NOMO-1 (cell line): ENCODE measurements around the gene ZMYND15.

Source experiments
- DNase-seq, 2 experiments: peaks; one replicate each; lab custom pipeline; 2025; ENCODE audit not compliant: unreplicated experiment in 2 of 2; lab: John Stamatoyannopoulos, UW

Gene ZMYND15

DNA sequence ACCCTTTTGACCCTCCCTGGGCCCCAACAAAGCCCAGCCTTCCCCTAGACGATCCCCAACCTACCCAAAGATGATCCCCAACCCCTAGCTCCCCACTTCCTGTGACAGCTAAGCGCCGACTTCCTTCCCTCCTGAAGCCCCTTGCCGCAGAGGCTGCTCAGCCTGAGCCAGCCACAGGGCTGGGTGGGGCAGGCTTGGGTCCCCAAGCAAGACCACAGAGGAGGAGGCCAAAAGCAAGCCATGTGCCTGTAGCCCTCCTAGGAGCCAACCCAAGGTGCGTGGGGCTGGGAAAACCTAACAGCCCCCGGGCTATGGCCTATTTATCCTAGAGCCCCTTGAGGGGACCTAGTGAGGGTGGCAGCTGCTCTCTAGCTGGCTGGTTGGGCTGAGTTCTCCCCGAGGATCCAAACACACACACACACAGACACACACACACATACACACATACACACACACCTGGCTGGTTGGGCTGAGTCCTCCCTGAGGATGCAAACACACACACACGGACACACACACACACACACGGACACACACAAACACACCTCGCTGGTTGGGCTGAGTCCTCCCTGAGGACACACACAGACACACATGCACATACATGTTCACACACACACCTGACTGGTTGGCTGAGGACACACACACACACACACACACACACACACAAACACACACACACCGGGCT is 24.4 kb upstream of the ZMYND15 start:
- DNase-seq, result peak in 1 of 2 experiments; percentile 39

DNA sequence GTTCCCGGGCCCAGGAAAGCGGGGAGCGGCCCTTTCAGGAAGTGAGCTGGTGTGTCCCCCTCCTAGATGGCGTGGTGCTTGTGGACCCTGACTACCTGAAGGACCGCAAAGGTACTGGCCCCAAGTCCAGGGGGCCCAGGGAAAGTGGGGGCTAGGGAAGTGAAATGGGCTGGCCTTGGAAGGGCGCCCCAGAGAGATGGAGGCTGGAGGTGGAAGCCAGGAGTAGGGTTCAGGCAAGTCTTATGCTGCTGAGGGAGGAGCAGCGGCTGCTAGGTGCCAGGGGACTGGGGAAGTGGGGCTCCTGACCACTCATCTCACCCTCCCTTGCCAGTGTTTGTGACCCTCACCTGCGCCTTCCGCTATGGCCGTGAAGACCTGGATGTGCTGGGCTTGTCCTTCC is 23.6 kb upstream of the ZMYND15 start:
- DNase-seq, result no peak

DNA sequence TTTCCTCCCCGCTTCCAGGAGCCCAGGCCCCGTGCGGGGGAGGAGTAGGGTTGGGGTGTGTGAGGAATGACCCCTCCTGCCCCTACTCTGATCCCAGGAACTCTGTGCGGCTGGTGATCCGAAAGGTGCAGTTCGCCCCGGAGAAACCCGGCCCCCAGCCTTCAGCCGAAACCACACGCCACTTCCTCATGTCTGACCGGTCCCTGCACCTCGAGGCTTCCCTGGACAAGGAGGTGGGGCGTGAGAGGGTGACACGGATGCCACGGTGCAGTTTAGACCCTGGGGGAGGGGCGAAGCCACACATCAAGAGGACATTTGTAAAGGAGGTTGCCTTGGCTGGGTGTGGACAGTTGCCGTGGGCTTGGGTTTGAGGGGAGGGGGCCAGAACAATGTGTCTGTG is 21.8 kb upstream of the ZMYND15 start:
- DNase-seq, result no peak

DNA sequence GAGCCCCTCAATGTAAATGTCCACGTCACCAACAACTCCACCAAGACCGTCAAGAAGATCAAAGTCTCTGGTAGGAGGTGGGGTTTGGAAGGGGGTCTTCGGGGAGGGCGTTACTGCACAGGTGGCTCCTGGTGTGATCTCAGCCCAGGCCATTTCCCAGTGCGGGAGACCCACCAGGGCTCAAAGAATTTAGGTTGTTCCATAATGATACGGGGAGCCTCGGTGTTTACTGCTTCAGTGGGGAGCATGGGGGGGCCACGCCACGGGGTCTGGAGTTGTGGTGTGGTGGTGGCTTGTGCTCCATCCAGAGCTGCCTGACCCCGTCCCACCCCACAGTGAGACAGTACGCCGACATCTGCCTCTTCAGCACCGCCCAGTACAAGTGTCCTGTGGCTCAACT is 21.4 kb upstream of the ZMYND15 start:
- no peak for DNase-seq

DNA sequence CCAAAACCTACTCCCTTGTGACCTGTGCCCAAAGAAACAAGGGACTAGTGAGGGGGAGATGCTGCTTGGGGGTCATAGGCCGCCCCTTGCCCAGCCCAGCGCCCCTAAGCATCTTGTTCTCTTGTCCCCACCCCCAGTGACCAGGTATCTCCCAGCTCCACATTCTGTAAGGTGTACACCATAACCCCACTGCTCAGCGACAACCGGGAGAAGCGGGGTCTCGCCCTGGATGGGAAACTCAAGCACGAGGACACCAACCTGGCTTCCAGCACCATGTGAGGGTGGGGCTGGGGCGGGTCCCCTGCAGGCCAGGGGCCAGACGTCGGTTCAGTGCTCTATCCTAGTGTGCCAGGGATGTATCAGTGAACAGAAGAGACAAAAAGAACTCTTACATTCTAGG is 20.5 kb upstream of the ZMYND15 start:
- no peak for DNase-seq

DNA sequence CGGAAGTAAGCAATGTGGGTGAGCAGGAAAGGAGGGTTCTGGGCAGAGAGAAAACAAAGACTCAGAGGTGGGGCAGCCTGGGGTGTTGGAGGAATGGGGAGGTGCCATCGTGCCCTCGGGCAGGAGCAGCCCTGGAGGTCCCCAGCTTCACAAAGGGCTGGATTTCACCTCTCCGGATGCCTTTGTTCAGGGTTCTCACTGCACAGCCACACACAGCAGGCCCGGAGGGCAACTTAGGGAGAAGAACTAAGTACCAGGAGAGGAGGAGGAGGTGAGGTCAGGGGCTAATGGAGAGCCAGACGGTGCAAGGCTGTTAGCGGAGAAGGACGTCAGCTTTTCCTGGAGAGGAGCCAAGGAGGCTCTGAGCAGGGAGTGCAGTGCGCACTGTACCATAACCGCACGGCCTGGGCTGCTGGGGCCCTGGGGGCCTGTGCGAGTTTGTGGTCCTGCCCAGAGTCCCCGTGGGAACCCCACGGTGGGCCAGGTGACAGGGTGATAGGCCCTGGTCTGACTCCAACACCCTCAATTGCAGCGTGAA is 19.9 kb upstream of the ZMYND15 start:
- DNase-seq, result no peak

DNA sequence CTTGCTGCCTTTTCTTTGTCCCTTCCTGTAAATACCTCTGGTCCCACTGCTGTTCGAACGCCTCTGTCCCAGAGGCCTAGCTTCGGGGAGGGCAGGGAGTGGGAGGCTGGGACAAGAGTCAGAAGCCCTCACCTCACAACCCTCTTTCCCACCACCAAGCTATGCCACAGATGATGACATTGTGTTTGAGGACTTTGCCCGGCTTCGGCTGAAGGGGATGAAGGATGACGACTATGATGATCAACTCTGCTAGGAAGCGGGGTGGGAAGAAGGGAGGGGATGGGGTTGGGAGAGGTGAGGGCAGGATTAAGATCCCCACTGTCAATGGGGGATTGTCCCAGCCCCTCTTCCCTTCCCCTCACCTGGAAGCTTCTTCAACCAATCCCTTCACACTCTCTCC is 18.8 kb upstream of the ZMYND15 start:
- DNase-seq, result no peak

DNA sequence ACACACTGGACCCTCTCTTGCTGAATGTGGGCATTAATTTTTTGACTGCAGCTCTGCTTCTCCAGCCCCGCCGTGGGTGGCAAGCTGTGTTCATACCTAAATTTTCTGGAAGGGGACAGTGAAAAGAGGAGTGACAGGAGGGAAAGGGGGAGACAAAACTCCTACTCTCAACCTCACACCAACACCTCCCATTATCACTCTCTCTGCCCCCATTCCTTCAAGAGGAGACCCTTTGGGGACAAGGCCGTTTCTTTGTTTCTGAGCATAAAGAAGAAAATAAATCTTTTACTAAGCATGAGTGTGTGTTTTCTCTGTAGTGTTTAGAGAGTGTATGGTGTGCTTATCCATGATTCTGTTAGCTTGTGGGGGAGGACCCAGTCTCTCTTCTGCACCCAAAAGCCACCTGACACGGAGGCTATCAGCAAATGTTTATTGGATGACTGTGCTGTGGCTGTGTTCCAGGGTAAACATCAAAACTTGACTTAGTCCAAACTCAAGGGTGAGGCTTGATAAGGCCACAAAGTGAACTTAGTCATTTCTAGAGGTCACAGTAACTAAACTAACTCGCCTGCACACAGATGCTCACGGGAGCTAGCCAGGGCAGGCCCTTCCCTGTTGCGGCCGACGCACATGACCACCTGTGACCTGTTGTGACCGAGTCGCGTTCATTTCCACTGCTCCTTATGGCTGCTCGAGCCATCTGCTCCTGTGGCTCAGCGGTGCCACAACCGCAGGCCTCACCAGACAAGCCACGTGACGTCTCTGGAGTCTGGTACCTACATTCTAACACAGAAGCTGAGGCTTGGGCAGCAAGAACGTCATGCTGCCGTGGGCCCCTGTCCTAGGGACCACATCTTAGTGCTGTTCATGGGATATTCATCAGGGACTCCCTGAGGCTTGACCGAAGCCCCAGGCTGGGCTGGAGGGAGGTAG is 18.2 kb upstream of the ZMYND15 start:
- no peak for DNase-seq

DNA sequence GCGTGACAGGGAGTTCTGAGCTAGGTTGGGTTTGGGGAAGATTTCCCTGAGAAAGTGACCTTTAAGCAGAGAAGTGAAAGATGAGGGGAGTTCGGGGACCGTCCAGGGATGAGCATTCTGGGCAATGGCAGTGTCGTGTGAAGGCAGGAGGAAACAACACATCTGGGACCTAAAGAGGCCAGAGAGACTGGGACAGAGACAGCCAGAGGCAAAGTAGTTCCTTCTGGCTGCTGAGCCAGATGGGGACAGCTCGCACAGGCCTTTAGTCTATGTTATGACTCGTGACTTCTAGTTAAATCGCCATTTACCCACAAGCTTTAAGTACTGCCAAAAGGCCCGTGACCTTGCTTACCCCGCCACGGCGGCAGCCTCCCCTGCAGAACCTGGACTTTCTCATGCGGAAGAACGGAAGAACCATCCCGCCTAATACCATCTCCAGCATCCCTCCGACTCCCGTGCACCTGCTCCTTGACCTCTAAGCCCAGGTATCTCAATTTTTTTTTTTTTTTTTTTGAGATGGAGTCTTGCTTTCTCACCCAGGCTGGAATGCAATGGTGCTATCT is 16.9 kb upstream of the ZMYND15 start:
- no peak for DNase-seq

DNA sequence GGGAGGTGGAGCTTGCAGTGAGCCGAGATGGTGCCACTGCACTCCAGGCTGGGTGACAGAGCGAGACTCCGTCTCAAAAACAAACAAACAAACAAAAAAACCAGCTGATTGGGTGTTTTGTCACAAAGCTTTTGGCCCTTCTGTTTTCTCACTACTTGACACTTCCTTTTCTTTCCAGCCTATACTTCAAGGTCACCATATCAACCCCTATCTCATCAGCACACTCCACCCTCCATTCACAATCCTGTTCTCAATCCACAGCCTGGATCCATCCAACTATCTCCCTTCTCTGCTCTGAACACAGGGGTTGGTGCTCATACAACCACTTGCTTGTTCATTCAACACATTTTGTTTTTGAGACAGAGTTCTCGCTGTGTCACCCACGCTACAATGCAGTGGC is 15.0 kb upstream of the ZMYND15 start:
- DNase-seq, result no peak

DNA sequence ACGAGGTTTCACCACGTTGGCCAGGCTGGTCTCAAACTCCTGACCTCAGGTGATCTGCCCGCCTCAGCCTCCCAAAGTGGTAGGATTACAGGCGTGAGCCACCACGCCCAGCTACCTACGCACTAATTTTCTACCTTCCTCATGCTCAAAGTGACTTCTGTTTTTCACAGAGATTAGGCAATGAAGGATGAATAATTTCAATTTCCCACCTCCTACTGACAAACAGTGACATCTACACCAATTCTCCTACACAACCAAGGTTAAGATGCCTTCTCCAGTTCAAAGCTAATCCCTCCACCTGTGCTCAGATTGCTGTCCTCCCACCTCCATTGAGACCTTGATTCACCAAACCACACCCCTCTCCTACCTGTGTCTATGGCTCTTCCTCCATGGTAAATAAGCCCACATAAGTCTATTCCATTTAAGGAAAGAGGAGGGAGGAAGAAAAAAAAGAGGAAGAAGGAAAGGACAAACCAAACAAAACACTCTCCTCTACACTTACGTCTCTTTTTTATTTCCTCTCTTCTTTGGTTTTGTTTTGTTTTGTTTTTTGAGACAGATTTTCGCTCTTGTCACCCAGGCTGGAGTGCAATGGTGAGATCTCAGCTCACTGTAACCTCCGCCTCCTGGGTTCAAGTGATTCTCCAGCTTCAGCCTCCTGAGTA is 13.9 kb upstream of the ZMYND15 start:
- DNase-seq, result peak; percentile 44 to 80

DNA sequence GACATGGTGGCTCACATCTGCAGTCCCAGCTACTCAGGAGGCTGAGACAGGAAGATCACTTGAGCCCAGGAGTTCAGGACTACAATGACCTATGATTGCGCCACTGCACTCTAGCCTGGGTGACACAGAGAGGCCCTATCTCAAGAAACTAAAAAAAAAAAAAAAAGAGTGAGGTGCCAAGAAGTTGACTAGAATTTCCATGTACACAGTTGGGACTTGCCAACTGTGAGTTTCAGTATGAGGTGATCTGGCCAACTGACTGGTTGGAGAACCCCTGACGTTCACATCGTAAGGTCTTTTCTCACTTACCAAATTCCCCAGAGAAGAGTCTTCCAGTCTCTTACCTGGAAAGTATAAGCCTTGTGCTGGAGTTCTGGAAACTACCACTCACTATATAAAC is 11.5 kb upstream of the ZMYND15 start:
- DNase-seq, result peak in 1 of 2 experiments; percentile 26

DNA sequence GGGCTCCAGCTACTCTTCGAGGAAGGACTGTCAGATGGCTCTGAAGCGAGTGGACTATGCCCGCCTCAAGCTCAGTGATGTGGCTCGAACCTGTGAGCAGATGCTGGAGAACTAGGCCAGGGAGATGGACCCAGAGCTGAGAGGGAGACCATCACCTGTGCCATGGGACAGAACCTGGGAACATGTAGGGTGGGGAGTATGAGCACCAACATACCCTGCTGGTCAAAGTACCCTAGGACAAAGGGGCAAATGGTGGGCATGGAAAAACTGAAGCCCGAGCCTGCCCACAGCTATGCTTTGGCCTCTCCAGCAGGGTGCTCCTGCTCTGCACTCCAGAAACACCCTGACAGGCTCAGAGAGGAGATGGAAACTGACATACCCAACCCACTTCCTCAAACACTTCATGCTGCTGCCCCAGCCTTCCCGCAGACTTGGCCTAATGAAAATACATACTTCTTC is 6.5 kb upstream of the ZMYND15 start:
- DNase-seq, result peak; percentile 88 to 93

DNA sequence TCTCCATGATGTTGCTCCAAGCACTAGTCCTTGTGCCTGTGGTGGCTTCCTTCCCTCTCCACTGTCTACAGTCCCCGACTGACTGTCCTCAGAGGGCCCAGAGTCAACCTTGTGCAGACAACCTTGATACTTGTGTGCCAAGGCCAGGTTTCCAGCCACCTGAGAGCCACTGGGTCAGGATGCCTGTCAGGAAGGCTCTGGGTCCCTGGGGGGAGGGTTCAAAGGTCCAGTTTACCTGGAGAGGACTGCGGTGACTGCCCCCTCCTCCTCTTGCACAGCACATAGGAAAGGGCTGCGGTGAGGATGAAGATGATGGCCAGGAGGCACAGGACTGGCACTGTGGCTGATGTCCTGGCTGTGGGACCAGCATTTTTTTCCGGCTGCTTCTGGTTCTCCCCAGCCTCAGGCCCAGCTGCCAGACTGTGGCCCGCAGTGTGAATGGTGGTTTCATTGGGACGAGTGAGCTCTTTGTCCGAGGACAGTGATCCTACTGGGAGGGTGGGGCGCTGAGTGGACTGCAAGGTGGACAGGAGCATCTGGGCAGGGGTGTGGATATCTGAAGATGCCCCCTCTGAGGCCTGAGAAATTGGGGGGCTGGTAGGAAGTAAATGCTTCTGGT is 4.7 kb upstream of the ZMYND15 start:
- DNase-seq, result no peak

DNA sequence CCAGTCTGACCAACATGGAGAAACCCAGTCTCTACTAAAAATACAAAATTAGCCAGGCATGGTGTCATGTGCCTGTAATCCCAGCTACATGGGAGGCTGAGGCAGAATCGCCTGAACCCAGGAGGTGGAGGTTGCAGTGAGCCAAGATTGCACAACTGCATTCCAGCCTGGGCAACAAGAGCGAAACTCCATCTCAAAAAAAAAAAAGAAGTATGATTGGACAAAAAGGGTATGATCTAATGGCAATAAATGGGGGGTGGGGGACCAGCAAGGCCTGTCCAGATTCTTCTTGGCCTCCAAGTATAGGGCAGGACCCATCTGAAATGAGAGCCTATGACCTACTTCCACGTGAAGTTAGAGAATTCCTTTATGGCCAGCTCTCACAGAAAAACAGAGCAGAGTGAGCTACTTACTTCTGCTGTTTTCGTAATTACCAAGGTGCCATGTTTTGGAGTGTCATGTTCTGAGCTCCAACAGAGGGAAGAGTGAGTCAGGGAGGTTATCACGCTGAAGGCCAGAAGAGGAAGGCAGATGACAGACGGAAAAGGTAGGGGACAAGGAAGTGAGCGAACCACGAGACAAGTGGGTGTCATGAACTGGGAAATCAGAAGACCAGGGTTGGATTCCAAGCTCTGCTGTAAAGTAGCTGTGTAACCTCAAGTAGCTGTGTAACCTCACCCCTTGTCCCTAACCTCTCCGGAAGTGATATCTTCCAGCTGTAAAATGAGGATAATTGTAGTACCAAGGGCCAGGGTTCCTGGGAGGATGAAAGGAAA is 3.6 kb upstream of the ZMYND15 start:
- DNase-seq, result peak; percentile 64 to 79

DNA sequence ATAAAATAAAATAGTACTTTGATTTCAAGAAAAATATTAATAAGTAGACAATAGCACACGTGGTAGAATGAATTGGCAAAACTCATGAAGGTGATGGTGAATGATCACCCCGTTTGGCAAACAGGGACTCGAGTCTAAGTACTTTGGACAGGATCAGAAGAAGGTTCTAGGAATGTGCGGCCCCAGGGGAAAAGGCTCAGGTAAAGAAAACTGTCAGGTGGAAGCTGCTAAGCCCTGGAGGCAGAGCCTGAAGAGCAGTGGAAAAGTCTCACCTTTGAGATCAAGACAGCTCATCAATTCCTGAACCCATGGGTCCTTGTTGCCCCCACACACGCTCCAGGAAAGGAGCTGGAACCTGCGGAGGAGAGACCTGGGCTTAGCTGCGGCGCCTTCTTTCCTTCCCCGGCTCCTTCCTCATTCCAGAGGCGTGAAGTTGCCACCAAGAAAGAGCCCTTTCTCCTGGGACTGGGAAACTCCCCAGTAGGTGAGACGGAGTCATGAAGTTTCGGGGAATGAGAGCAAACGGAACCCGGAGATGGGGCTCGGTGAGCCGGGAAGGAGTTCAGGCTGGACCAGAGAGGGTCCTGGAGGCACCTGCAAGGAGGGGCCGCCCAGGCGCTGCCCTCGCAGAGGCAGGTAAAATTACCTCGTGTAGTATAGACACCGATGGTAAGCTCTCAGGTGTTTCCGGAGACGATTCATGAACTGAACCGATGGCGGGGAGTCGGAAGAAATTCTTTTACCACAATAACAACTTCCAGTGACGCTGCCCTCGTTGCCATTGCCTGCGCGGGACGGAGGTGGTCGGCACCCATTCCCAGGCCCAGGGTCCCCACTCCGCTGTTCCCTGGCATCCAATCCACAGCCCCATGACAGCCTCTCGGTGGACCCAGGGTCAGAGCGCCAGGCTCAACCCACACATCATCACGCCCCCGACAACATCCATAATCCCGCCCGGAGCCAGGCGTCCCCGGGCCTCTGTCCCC is 1.2 kb upstream of the ZMYND15 start:
- DNase-seq, result no peak

DNA sequence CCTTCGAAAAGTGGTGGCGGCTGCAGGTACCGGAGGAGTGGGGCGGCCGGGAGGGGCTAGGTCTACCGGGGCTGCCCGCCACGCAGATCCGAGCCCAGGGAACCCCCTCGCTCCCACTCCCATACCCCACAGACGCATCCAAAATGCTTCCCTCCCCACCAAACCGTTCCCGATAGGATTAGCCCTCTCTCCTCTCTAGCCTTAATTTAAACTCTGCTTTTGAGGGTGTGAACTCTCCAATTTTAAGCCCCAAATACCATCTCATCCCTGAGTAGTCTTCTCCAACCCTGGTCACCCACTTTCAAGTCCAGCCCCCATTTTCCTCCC is 355 bp downstream of the ZMYND15 start:
- DNase-seq, result no peak

DNA sequence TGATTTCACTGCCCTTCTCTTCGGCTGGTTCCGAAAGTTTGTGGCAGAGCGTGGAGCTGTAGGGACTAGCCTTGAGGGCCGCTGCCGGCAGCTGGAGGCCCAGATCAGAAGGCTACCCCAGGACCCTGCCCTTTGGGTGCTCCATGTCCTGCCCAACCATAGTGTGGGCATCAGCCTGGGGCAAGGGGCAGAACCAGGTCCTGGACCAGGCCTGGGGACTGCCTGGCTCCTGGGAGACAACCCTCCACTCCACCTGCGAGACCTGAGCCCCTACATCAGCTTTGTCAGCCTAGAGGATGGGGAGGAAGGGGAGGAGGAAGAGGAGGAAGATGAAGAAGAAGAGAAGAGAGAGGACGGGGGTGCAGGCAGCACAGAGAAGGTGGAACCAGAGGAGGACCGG is 951 bp downstream of the ZMYND15 start:
- DNase-seq, result no peak

DNA sequence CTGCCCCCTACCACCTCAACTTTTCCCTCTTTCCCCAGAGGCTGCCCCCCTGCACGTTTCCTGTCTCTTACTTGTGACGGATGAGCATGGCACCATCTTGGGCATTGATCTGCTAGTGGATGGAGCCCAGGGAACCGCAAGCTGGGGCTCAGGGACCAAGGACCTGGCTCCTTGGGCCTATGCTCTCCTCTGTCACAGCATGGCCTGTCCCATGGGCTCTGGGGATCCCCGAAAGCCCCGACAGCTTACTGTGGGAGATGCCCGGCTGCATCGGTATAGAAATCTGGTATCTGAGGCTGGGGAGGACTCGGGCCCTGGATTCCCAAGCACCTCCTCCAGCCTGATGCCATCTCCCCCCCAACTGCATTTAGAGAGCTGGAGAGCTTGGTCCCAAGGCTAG is 1.9 kb downstream of the ZMYND15 start:
- DNase-seq, result no peak
